H1 (cell line): ENCODE data around the gene EYA4. TPM values are rescaled to one million over a fixed set of nuclear protein-coding genes. Genes with fewer than 3 reads are reported as not detected.

ENCODE experiments used
- CHD2 ChIP-seq: IDR thresholded peaks from 2 replicates; pipeline ENCODE4 v1.6.1; 2012; ENCODE audit warnings: low read length, improper control_type of control experiment
- CTCF ChIP-seq, 3 experiments: IDR thresholded peaks; 1 replicate in 2 of 3; 2 replicates in 1 of 3; pipeline versions ENCODE4 v1.5.1 to v1.6.1; 2011; ENCODE audit warnings: low read length in 3 of 3, mild to moderate bottlenecking in 3 of 3, inconsistent platforms in 2 of 3, low read depth in 1 of 3, moderate library complexity in 1 of 3; ENCODE audit not compliant: insufficient read depth in 1 of 3; ENCODE audit errors: control extremely low read depth in 1 of 3
- MAFK ChIP-seq: IDR thresholded peaks from 2 replicates; pipeline ENCODE4 v1.6.1; 2012; ENCODE audit warnings: low read depth, mild to moderate bottlenecking, improper control_type of control experiment, low read length
- SIX5 ChIP-seq: IDR thresholded peaks from 2 replicates; pipeline ENCODE4 v1.6.1; 2011; ENCODE audit warnings: mild to moderate bottlenecking, low read depth, low read length
- TCF12 ChIP-seq: IDR thresholded peaks from 2 replicates; pipeline ENCODE4 v1.6.1; 2011; ENCODE audit warnings: low read depth, mild to moderate bottlenecking, low read length
- polyA plus RNA-seq, 7 experiments: library from polyadenylated mRNA; depleted of rRNA in 3 of 7; stranded (reverse) in 5 of 7; unstranded in 2 of 7; fragments of >200 nt in 5 of 7; fragments of 200-250 nt in 2 of 7; gene quantifications; 1 replicate in 5 of 7; 2 replicates in 1 of 7; 4 replicates in 1 of 7; pipeline versions ENCODE4 v1.2.1 to v1.2.3, GENCODE V29; 2011 to 2013; ENCODE audit warnings: missing spikeins in 2 of 7, mixed read lengths in 2 of 7
- total RNA-seq: library from RNA; stranded (reverse); fragmentation: NEBNext Ultra II Directional; extraction: Animal tissue kit (Norgen Biotek cat#: 25700); gene quantifications from 2 replicates; pipeline ENCODE4 v1.2.1, GENCODE V29; 2021
- TF ChIP-seq, protein P1 (sequence below): IDR thresholded peaks from 2 replicates; pipeline ENCODE4 v1.6.1; 2011; ENCODE audit warnings: low read depth, mild to moderate bottlenecking, low read length; ENCODE audit not compliant: insufficient read depth
- TF ChIP-seq, protein P2 (sequence below): IDR thresholded peaks from 2 replicates; pipeline ENCODE4 v1.6.1; 2012; ENCODE audit warnings: low read length, inconsistent platforms

The EYA4 gene
- total and polyA plus RNA-seq, 2 of the 8 experiments (the other 6 are each of a cell fraction or from before 2014, with no cell fraction given), result 0.06 to 0.17 TPM

DNA sequence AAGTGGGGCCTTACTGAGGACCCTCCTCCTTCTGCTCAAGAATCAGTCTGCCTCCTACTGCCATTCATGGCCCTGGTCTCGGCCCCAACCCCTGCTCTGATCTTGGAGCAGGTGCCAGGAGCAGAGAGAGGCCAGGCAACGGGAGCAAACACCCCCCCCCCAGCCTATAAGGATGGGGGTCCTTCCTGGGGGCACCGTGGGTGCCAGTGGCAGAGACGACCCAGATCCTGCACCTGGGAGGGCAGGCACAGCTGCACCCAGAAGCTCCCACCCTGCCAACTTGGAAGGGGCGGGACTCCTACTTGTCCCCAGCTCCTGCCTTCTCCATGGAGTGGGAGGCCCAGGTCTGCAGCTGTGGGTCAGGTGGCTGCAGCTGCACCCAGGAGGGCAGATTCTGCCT, 183.2 kb downstream of the EYA4 start (continued):
- no peak for TF ChIP-seq CTCF (IDR thresholded peaks at IDR 0.05; ENCODE audit: control extremely low read depth in 1 of 3, insufficient read depth in 1 of 3, low read depth in 1 of 3, low read length in 3 of 3)
- no peak for TF ChIP-seq TCF12
- TF ChIP-seq MAFK, result no peak
- TF ChIP-seq, protein P1, sequence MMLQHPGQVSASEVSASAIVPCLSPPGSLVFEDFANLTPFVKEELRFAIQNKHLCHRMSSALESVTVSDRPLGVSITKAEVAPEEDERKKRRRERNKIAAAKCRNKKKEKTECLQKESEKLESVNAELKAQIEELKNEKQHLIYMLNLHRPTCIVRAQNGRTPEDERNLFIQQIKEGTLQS, result no peak
- TF ChIP-seq, protein P2, sequence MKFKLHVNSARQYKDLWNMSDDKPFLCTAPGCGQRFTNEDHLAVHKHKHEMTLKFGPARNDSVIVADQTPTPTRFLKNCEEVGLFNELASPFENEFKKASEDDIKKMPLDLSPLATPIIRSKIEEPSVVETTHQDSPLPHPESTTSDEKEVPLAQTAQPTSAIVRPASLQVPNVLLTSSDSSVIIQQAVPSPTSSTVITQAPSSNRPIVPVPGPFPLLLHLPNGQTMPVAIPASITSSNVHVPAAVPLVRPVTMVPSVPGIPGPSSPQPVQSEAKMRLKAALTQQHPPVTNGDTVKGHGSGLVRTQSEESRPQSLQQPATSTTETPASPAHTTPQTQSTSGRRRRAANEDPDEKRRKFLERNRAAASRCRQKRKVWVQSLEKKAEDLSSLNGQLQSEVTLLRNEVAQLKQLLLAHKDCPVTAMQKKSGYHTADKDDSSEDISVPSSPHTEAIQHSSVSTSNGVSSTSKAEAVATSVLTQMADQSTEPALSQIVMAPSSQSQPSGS, result no peak
- no peak for TF ChIP-seq SIX5
- TF ChIP-seq CHD2, result no peak
